ENCODE measurements around the gene CDH16.

The CDH16 gene

GRCh38 chr16:66903544-66904427, 14.9 kb downstream of the CDH16 start:
- POLR2A ChIA-PET = interaction anchor here (1.2 kb wide), 1 partner anchor 22 kb away, joined by 3 read pairs; no protein-coding TSS in a partner anchor
- CTCF ChIA-PET = interaction anchor here (0.7 to 24.6 kb wide), 10 partner anchors 8 to 253 kb away, joined by 3 to 350 read pairs (median 4); partner anchors contain the start of genes CDH16, CES3 and RRAD
- H3K4me3 ChIP-seq (ENCODE audit: low read depth, low read length) = no peak overlapping the region
- no peak for DNase-seq (ENCODE audit: low read depth, low spot score)
- TF ChIP-seq CTCF (IDR thresholded peaks at IDR 0.05; ENCODE audit: insufficient read depth, low read length, missing control alignments) = no peak

- ChIA-PET POLR2A (interaction anchor here (1.2 kb wide), 1 partner anchor 21 kb away, joined by 3 read pairs; no protein-coding TSS in a partner anchor), CTCF (interaction anchor here (0.8 to 24.6 kb wide), 10 partner anchors 8 to 252 kb away, joined by 3 to 350 read pairs (median 4); partner anchors contain the start of genes CDH16, CIAO2B and RRAD)
- H3K4me3 ChIP-seq (ENCODE audit: low read depth, low read length) = no peak overlapping the region
- no peak for DNase-seq (ENCODE audit: low read depth, low spot score)
- TF ChIP-seq CTCF (IDR thresholded peaks at IDR 0.05; ENCODE audit: insufficient read depth, low read length, missing control alignments) = no peak
These were observed 15.8 kb downstream of the CDH16 start for GRCh38 chr16:66902648-66903543.

- no peak overlapping the region for H3K4me3 ChIP-seq (ENCODE audit: low read depth, low read length)
- DNase-seq (ENCODE audit: low read depth, low spot score) = no peak
- TF ChIP-seq CTCF (IDR thresholded peaks at IDR 0.05; ENCODE audit: insufficient read depth, low read length, missing control alignments) = no peak
- ChIA-PET CTCF (interaction anchor here (2.2 to 24.6 kb wide), 3 partner anchors 8 to 42 kb away, joined by 6 to 350 read pairs (median 100); partner anchors contain the start of genes CDH16 and RRAD), POLR2A (no interaction called here)
These were observed 17.1 kb downstream of the CDH16 start for GRCh38 chr16:66901626-66902025.

- no peak for DNase-seq (ENCODE audit: low read depth, low spot score)
- TF ChIP-seq CTCF (IDR thresholded peaks at IDR 0.05; ENCODE audit: insufficient read depth, low read length, missing control alignments) = no peak
- POLR2A ChIA-PET = no interaction called here
- H3K4me3 ChIP-seq (ENCODE audit: low read depth, low read length) = no peak overlapping the region
- CTCF ChIA-PET = interaction anchor here (2.2 to 24.6 kb wide), 3 partner anchors 9 to 43 kb away, joined by 6 to 350 read pairs (median 100); partner anchors contain the start of genes CDH16 and RRAD
These were observed 17.8 kb downstream of the CDH16 start for GRCh38 chr16:66900721-66901441.

GRCh38 chr16:66899945-66900710, 18.6 kb downstream of the CDH16 start:
- H3K4me3 ChIP-seq (ENCODE audit: low read depth, low read length) = no peak overlapping the region
- TF ChIP-seq CTCF (IDR thresholded peaks at IDR 0.05; ENCODE audit: insufficient read depth, low read length, missing control alignments) = no peak
- POLR2A ChIA-PET = no interaction called here
- CTCF ChIA-PET = interaction anchor here (1.1 to 24.6 kb wide), 4 partner anchors 9 to 44 kb away, joined by 4 to 350 read pairs (median 53); partner anchors contain the start of genes CDH16 and RRAD
- DNase-seq (ENCODE audit: low read depth, low spot score) = no peak

Measured in AG04449 (cell line).